GM12878 (cell line): ENCODE data around the gene ITGB2. TPM values are rescaled to one million over a fixed set of nuclear protein-coding genes. Genes with fewer than 3 reads are reported as not detected.

Source experiments
- ATAC-seq: fragments of 200-7000 bp; cut with Tn5 transposase; 3 replicates; pipeline ENCODE4 v1.9.1; 2020; ENCODE audit warnings: mild to moderate bottlenecking, moderate library complexity
- BruUV-seq: library from RNA; stranded (reverse); fragments of 400-500 nt; replicated peaks from 2 replicates; lab custom pipeline; 2021; lab: Mats Ljungman, UMichigan
- CTCF ChIA-PET: fragments of 300-600 bp; sonication (Branson Sonifier 250); formaldehyde crosslinking; extraction: SDS; loops from one replicate; lab custom pipeline; 2021; ENCODE audit warnings: inconsistent platforms; lab: Yijun Ruan, JAX
- POLR2A ChIA-PET: fragments of 350-600 bp; formaldehyde crosslinking; extraction: SDS; loops from one replicate; lab custom pipeline; 2021; ENCODE audit warnings: inconsistent platforms; lab: Charles Lee
- RAD21 ChIA-PET: fragments of 300-600 bp; sonication (Branson Sonifier 250); formaldehyde crosslinking; loops from one replicate; lab custom pipeline; 2023; ENCODE audit warnings: antibody characterized with exemption; ENCODE audit not compliant: unreplicated experiment; lab: Charles Lee
- SMC1A ChIA-PET: fragments of 300-600 bp; sonication (Branson Sonifier 250); formaldehyde crosslinking; loops from one replicate; lab custom pipeline; 2023; ENCODE audit not compliant: unreplicated experiment, uncharacterized antibody; lab: Charles Lee
- DNase-seq: peaks from one replicate; pipeline ENCODE4 v3.0.0-alpha.2; 2011; ENCODE audit warnings: low read depth, low spot score
- FAIRE-seq: peaks from 3 replicates; lab custom pipeline; 2011; peaks lifted over from hg19 to GRCh38; lab: Jason Lieb, UNC
- H2AFZ ChIP-seq: 2 replicates; pipeline ENCODE4 v1.6.0; 2011; ENCODE audit warnings: low read depth, low read length, control low read depth; ENCODE audit not compliant: control insufficient read depth
- H3K27ac ChIP-seq: 2 replicates; pipeline ENCODE4 v1.5.1; 2011; ENCODE audit warnings: control low read depth; ENCODE audit not compliant: control insufficient read depth, insufficient read depth
- H3K27me3 ChIP-seq, 2 experiments: replicated peaks in 1 of 2; 2 replicates each; pipeline versions ENCODE4 v1.6.0 to v1.6.1; 2011; ENCODE audit warnings: low read length in 1 of 2; ENCODE audit not compliant: control insufficient read depth in 2 of 2, insufficient read depth in 2 of 2
- H3K36me3 ChIP-seq, 2 experiments: 2 replicates each; pipeline ENCODE4 v1.5.1; 2011; ENCODE audit warnings: low read length in 1 of 2; ENCODE audit not compliant: control insufficient read depth in 2 of 2, insufficient read depth in 2 of 2
- H3K4me1 ChIP-seq: 2 replicates; pipeline ENCODE4 v1.6.1; 2011; ENCODE audit warnings: mild to moderate bottlenecking, low read length, moderate library complexity, mixed read lengths; ENCODE audit not compliant: control insufficient read depth, insufficient read depth
- H3K4me2 ChIP-seq: 2 replicates; pipeline ENCODE4 v1.6.0; 2011; ENCODE audit warnings: control low read depth; ENCODE audit not compliant: control insufficient read depth, insufficient read depth
- H3K4me3 ChIP-seq: fragments of 200-600 bp; sonication (generic); 2 replicates; pipeline ENCODE4 v1.5.1; 2016
- H3K79me2 ChIP-seq: 2 replicates; pipeline ENCODE4 v1.6.0; 2011; ENCODE audit warnings: low read length; ENCODE audit not compliant: control insufficient read depth, insufficient read depth
- H3K9ac ChIP-seq: 2 replicates; pipeline ENCODE4 v1.8.0; 2011; ENCODE audit warnings: low read length, control low read depth, mixed read lengths; ENCODE audit not compliant: control insufficient read depth, insufficient read depth
- H3K9me3 ChIP-seq: replicated peaks from 3 replicates; pipeline ENCODE4 v1.5.1; 2011; ENCODE audit warnings: mild to moderate bottlenecking, low read length; ENCODE audit not compliant: control insufficient read depth, insufficient read depth
- H4K20me1 ChIP-seq: 2 replicates; pipeline ENCODE4 v1.6.0; 2011; ENCODE audit not compliant: control insufficient read depth, insufficient read depth
- ATF7 ChIP-seq: fragments of 450-650 bp; IDR thresholded peaks from 2 replicates; pipeline ENCODE4 v1.6.1; 2016; ENCODE audit warnings: low read depth, mild to moderate bottlenecking
- FOXM1 ChIP-seq: IDR thresholded peaks from 2 replicates; pipeline ENCODE4 v1.6.1; 2012; ENCODE audit warnings: low read depth, mild to moderate bottlenecking, inconsistent platforms, low read length, moderate library complexity
- SPI1 ChIP-seq: IDR thresholded peaks from 2 replicates; pipeline ENCODE4 v1.6.1; 2011; ENCODE audit warnings: low read depth, mild to moderate bottlenecking, low read length, moderate library complexity, borderline replicate concordance; ENCODE audit not compliant: insufficient read depth
- TAF1 ChIP-seq: IDR thresholded peaks from 2 replicates; pipeline ENCODE4 v1.6.1; 2011; ENCODE audit warnings: mild to moderate bottlenecking, low read depth, low read length, borderline replicate concordance
- YY1 ChIP-seq: IDR thresholded peaks from 2 replicates; pipeline ENCODE4 v1.6.1; 2011; ENCODE audit warnings: low read depth, mild to moderate bottlenecking, low read length
- WGBS: methylation state at CpG from one replicate; pipeline ENCODE4 v1.1.6; 2016; ENCODE audit warnings: low lambda C conversion rate; ENCODE audit not compliant: insufficient replicate concordance, insufficient coverage; ENCODE audit errors: missing lambda C conversion rate; 5-methylcytosine and 5-hydroxymethylcytosine counted together
- in situ Hi-C: fragments of 300-500 bp; cut with MboI; formaldehyde crosslinking; loops from 9 replicates; pipeline ENCODE4 v1.14.3; 2018; ENCODE audit warnings: mixed read lengths
- intact Hi-C: fragments of 100-400 bp; cut with micrococcal nuclease; formaldehyde crosslinking; loops from one replicate; pipeline ENCODE4 v1.14.2; 2022; ENCODE audit not compliant: unreplicated experiment
- polyA plus RNA-seq, 11 experiments: library from polyadenylated mRNA; depleted of rRNA in 4 of 11; unstranded in 6 of 11; stranded (reverse) in 5 of 11; fragments of >200 nt; fragmentation: Nextera tagmentation in 4 of 11; fragmentation: Illumina TruSeq in 1 of 11; extraction: Ambion mirVana in 4 of 11; extraction: Trizol in 1 of 11; gene quantifications; 1 replicate in 1 of 11; 2 replicates in 10 of 11; pipeline versions ENCODE4 v1.2.1 to v1.2.3, GENCODE V29; 2011 to 2016; ENCODE audit warnings: inconsistent platforms in 2 of 11, missing spikeins in 2 of 11, low read depth in 1 of 11
- total RNA-seq, 4 experiments: library from RNA; depleted of rRNA in 3 of 4; stranded (reverse); fragments of >200 nt in 3 of 4; fragmentation: Illumina TruSeq in 1 of 4; extraction: Trizol in 1 of 4; gene quantifications; 2 replicates each; pipeline versions ENCODE4 v1.2.1 to v1.2.3, GENCODE V29; 2013 to 2021
- TF ChIP-seq, protein P1 (sequence below): fragments of 450-650 bp; IDR thresholded peaks from 2 replicates; pipeline ENCODE4 v1.6.1; 2018; ENCODE audit warnings: borderline replicate concordance, mild to moderate bottlenecking; ENCODE audit not compliant: partially characterized antibody
- TF ChIP-seq, protein P2 (sequence below): fragments of 450-650 bp; IDR thresholded peaks from 2 replicates; pipeline ENCODE4 v1.6.1; 2016; ENCODE audit warnings: mild to moderate bottlenecking
- TF ChIP-seq, protein P3 (sequence below): fragments of 150-350 bp; IDR thresholded peaks from 2 replicates; pipeline ENCODE4 v1.6.1; 2016; ENCODE audit warnings: low read depth, low read length

Gene ITGB2
- total and polyA plus RNA-seq, 10 of the 15 experiments (the other 5 are each of a cell fraction or from before 2014, with no cell fraction given) = 8.0 to 172 (median 58.9) TPM

DNA sequence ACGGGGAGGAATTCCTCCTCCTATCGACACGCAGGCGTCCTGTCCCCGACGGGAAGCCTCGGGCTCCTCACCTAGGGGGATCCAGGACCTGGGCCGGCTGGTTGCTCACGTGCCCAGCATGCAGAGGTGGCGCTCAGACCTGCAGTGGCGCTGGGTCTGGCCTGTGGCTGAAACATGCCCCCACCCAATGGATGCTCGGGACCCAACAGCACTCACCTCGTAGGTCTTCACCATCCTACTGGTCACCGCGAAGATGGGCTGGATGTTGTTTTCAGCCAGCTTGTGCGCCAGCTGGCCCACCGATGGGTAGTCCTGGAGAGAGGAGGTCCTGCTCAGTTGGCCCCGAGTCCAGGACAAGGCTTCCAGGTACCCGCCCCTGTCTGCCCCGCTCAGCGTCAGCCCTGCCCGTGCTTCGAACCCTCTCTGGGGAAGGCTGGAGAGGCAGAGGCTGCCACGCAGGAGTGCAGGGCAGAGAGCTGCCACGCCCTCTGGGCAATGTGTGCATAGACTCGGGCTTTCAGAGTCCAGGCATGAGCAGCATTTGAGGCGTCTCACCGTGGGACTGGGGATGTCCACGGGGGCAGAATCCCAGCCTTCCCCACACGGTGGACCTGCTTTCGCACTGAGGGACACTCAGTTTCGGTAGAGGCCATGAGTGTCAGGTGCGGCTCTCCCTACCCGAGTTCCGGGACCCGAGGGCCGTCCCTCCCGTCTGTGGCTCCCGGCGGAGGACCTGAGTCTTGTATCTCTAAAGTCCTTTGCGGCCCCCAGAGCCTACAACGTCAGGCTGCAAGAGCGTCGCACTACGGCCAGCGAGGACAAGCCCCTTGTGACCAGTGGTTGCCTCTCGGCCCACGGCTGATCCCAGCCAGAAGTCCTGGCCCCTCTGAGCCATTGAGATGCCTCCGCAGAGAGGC, 21.6 kb downstream of the ITGB2 start:
- 94% methylated on average over 41 of the region's 49 CpGs for WGBS

More for the DNA sequence above, 21.6 kb downstream of the ITGB2 start:
- Histone ChIP-seq H3K4me1 (no peaks in the 10 kb centered on the region), H3K79me2 (no peaks in the 10 kb centered on the region), H2AFZ (no peak overlapping the region), H3K9me3 (no peaks in the 10 kb centered on the region), H3K9ac (no peak overlapping the region), H3K27me3 (no peaks in the 10 kb centered on the region), H3K36me3 (peaks cover 18 to 56% of the 10 kb centered on the region in 2 experiments), H4K20me1 (no peaks in the 10 kb centered on the region), H3K4me2 (no peak overlapping the region)
- in situ Hi-C loops = no loop called here
- BruUV-seq = no TSS peak
- FAIRE-seq (no peak), ATAC-seq (no peak), DNase-seq (no peak)
- ChIA-PET POLR2A (no interaction called here), SMC1A (no interaction called here), RAD21 (interaction anchor here (1.5 kb wide), 1 partner anchor 9 kb away, joined by 4 read pairs; no protein-coding TSS in a partner anchor), CTCF (interaction anchor here (1.3 kb wide), 1 partner anchor 34 kb away, joined by 4 read pairs; no protein-coding TSS in a partner anchor)
- intact Hi-C loops = no loop called here
- no peak for TF ChIP-seq FOXM1
- TF ChIP-seq, protein P1, sequence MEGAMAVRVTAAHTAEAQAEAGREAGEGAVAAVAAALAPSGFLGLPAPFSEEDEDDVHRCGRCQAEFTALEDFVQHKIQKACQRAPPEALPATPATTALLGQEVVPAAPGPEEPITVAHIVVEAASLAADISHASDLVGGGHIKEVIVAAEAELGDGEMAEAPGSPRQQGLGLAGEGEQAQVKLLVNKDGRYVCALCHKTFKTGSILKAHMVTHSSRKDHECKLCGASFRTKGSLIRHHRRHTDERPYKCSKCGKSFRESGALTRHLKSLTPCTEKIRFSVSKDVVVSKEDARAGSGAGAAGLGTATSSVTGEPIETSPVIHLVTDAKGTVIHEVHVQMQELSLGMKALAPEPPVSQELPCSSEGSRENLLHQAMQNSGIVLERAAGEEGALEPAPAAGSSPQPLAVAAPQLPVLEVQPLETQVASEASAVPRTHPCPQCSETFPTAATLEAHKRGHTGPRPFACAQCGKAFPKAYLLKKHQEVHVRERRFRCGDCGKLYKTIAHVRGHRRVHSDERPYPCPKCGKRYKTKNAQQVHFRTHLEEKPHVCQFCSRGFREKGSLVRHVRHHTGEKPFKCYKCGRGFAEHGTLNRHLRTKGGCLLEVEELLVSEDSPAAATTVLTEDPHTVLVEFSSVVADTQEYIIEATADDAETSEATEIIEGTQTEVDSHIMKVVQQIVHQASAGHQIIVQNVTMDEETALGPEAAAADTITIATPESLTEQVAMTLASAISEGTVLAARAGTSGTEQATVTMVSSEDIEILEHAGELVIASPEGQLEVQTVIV = no peak
- TF ChIP-seq ATF7 = no peak
- TF ChIP-seq YY1 = no peak
- TF ChIP-seq SPI1 = no peak
- TF ChIP-seq TAF1 = no peak
- TF ChIP-seq, protein P2, sequence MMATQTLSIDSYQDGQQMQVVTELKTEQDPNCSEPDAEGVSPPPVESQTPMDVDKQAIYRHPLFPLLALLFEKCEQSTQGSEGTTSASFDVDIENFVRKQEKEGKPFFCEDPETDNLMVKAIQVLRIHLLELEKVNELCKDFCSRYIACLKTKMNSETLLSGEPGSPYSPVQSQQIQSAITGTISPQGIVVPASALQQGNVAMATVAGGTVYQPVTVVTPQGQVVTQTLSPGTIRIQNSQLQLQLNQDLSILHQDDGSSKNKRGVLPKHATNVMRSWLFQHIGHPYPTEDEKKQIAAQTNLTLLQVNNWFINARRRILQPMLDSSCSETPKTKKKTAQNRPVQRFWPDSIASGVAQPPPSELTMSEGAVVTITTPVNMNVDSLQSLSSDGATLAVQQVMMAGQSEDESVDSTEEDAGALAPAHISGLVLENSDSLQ = no peak
- TF ChIP-seq, protein P3, sequence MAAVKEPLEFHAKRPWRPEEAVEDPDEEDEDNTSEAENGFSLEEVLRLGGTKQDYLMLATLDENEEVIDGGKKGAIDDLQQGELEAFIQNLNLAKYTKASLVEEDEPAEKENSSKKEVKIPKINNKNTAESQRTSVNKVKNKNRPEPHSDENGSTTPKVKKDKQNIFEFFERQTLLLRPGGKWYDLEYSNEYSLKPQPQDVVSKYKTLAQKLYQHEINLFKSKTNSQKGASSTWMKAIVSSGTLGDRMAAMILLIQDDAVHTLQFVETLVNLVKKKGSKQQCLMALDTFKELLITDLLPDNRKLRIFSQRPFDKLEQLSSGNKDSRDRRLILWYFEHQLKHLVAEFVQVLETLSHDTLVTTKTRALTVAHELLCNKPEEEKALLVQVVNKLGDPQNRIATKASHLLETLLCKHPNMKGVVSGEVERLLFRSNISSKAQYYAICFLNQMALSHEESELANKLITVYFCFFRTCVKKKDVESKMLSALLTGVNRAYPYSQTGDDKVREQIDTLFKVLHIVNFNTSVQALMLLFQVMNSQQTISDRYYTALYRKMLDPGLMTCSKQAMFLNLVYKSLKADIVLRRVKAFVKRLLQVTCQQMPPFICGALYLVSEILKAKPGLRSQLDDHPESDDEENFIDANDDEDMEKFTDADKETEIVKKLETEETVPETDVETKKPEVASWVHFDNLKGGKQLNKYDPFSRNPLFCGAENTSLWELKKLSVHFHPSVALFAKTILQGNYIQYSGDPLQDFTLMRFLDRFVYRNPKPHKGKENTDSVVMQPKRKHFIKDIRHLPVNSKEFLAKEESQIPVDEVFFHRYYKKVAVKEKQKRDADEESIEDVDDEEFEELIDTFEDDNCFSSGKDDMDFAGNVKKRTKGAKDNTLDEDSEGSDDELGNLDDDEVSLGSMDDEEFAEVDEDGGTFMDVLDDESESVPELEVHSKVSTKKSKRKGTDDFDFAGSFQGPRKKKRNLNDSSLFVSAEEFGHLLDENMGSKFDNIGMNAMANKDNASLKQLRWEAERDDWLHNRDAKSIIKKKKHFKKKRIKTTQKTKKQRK = no peak
- TF ChIP-seq, all 136 proteins: peak for 0
- no peak overlapping the region for H3K27ac ChIP-seq
- H3K4me3 ChIP-seq = no peak overlapping the region
